Stomach (tissue), 9 donors: ENCODE data around the gene KRT6C. TPM values are rescaled to one million over a fixed set of nuclear protein-coding genes. Genes with fewer than 3 reads are reported as not detected.

Source experiments
- DNase-seq, 2 donors: peaks; one replicate each; pipeline versions ENCODE4 v3.0.0 to v3.0.0-alpha.2; 2013 to 2019
- H3K27ac ChIP-seq, 5 donors: fragments of 200-600 bp in 4 of 5; sonication (generic) in 4 of 5; one replicate each; pipeline ENCODE4 v1.5.1; 2013 to 2019; ENCODE audit warnings: mild to moderate bottlenecking in 1 of 5, moderate library complexity in 1 of 5
- H3K27me3 ChIP-seq, 3 donors: fragments of 200-600 bp; sonication (generic); one replicate each; pipeline ENCODE4 v1.5.1; 2017 to 2019; ENCODE audit warnings: mixed run types in 1 of 3
- H3K36me3 ChIP-seq, 4 donors: fragments of 200-600 bp; sonication (generic); 1 replicate in 3 of 4; 2 replicates in 1 of 4; pipeline ENCODE4 v1.5.1; 2016 to 2019
- H3K4me1 ChIP-seq, 4 donors: fragments of 200-600 bp; sonication (generic); one replicate each; pipeline ENCODE4 v1.5.1; 2016 to 2019
- H3K4me3 ChIP-seq, 4 donors: fragments of 200-600 bp; sonication (generic) in 3 of 4; one replicate each; pipeline ENCODE4 v1.5.1; 2016 to 2019; ENCODE audit warnings: mild to moderate bottlenecking in 1 of 4
- H3K9me3 ChIP-seq, 4 donors: fragments of 200-600 bp; sonication (generic); one replicate each; pipeline ENCODE4 v1.5.1; 2016 to 2019
- EP300 ChIP-seq: sonication (generic); formaldehyde crosslinking; IDR thresholded peaks from one replicate; pipeline ENCODE4 v1.6.1; 2017; ENCODE audit warnings: antibody characterized with exemption
- POLR2A ChIP-seq, 4 donors: fragments of 450-650 bp; IDR thresholded peaks; one replicate each; pipeline ENCODE4 v1.6.1; 2016; ENCODE audit warnings: antibody characterized with exemption in 4 of 4, control low read depth in 2 of 4, mild to moderate bottlenecking in 1 of 4, moderate library complexity in 1 of 4
- POLR2AphosphoS5 ChIP-seq, 3 donors: sonication (generic); formaldehyde crosslinking; IDR thresholded peaks; one replicate each; pipeline ENCODE4 v1.6.1; 2016; ENCODE audit warnings: antibody characterized with exemption in 3 of 3
- WGBS, 5 donors: extraction: QIAGEN DNeasy Blood & Tissue Kit in 3 of 5; methylation state at CpG; one replicate each; pipeline versions ENCODE4 v1.1.5 to v1.1.7; 2013 to 2018; 5-methylcytosine and 5-hydroxymethylcytosine counted together
- intact Hi-C: fragments of 100-400 bp; cut with DNase I; formaldehyde crosslinking; loops from one replicate; pipeline ENCODE4 v1.15.1; 2023; ENCODE audit warnings: low total_unique reads
- polyA plus RNA-seq, 3 donors: library from polyadenylated mRNA; stranded (reverse); fragments of 200-250 nt; gene quantifications; one replicate each; pipeline ENCODE4 v1.2.3, GENCODE V29; 2013
- total RNA-seq, 5 donors: library from RNA; depleted of rRNA; stranded (reverse); fragments of >200 nt; gene quantifications; one replicate each; pipeline versions ENCODE4 v1.1.0 to v1.2.3, GENCODE V29; 2014 to 2016
- TF ChIP-seq, protein P1 (sequence below), 7 experiments: fragments of 450-650 bp in 4 of 7; fragments of 200-600 bp in 3 of 7; sonication (generic) in 3 of 7; IDR thresholded peaks; one replicate each; pipeline ENCODE4 v1.5.1; 2016 to 2019; ENCODE audit warnings: antibody characterized with exemption in 7 of 7, control low read depth in 2 of 7, mild to moderate bottlenecking in 1 of 7
- donor health status: healthy with polysubstance abuse.
- donor health status: Bipolar disorder and iron deficiency.
- donor health status: healthy.

Gene KRT6C
- total and polyA plus RNA-seq, 8 donors: 0.31 to 12.4 (median 0.43) TPM; not detected in 5

GRCh38 chr12:52442600-52443061 lies 31.0 kb downstream of the KRT6C start:
- peaks cover 0 to 36% (median 0%) of the 10 kb centered on the region in 3 donors for H3K27me3 ChIP-seq
- peak in 1 of 2 donors; percentile 34 for DNase-seq
- H3K9me3 ChIP-seq: no peaks in the 10 kb centered on the region
- intact Hi-C loops: no loop called here
- H3K4me1 ChIP-seq: peaks cover 0 to 10% (median 5%) of the 10 kb centered on the region in 4 donors
- TF ChIP-seq EP300 (no peak), POLR2A (IDR thresholded peaks at IDR 0.05) (no peak), POLR2AphosphoS5 (IDR thresholded peaks at IDR 0.05) (no peak)
- TF ChIP-seq, protein P1, sequence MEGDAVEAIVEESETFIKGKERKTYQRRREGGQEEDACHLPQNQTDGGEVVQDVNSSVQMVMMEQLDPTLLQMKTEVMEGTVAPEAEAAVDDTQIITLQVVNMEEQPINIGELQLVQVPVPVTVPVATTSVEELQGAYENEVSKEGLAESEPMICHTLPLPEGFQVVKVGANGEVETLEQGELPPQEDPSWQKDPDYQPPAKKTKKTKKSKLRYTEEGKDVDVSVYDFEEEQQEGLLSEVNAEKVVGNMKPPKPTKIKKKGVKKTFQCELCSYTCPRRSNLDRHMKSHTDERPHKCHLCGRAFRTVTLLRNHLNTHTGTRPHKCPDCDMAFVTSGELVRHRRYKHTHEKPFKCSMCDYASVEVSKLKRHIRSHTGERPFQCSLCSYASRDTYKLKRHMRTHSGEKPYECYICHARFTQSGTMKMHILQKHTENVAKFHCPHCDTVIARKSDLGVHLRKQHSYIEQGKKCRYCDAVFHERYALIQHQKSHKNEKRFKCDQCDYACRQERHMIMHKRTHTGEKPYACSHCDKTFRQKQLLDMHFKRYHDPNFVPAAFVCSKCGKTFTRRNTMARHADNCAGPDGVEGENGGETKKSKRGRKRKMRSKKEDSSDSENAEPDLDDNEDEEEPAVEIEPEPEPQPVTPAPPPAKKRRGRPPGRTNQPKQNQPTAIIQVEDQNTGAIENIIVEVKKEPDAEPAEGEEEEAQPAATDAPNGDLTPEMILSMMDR (IDR thresholded peaks at IDR 0.05): no peak
- H3K4me3 ChIP-seq: no peak overlapping the region
- WGBS, 5 donors: 38 to 46% (median 40%) methylated on average over 6 of the region's 6 CpGs
- H3K27ac ChIP-seq: no peak overlapping the region
- no peaks in the 10 kb centered on the region for H3K36me3 ChIP-seq

GRCh38 chr12:52441320-52441911 lies 32.2 kb downstream of the KRT6C start:
- peaks cover 0 to 10% (median 5%) of the 10 kb centered on the region in 4 donors for H3K4me1 ChIP-seq
- no peak overlapping the region for H3K27ac ChIP-seq
- H3K36me3 ChIP-seq: no peaks in the 10 kb centered on the region
- 60 to 78% (median 65%) methylated on average over 9 of the region's 9 CpGs for WGBS, 5 donors
- no peak overlapping the region for H3K4me3 ChIP-seq
- intact Hi-C loops: no loop called here
- DNase-seq: no peak
- peaks cover 0 to 36% (median 0%) of the 10 kb centered on the region in 3 donors for H3K27me3 ChIP-seq
- no peaks in the 10 kb centered on the region for H3K9me3 ChIP-seq
- TF ChIP-seq, protein P1 (IDR thresholded peaks at IDR 0.05): no peak
- TF ChIP-seq EP300: no peak
- TF ChIP-seq POLR2AphosphoS5 (IDR thresholded peaks at IDR 0.05): no peak
- TF ChIP-seq POLR2A (IDR thresholded peaks at IDR 0.05): no peak

DNA sequence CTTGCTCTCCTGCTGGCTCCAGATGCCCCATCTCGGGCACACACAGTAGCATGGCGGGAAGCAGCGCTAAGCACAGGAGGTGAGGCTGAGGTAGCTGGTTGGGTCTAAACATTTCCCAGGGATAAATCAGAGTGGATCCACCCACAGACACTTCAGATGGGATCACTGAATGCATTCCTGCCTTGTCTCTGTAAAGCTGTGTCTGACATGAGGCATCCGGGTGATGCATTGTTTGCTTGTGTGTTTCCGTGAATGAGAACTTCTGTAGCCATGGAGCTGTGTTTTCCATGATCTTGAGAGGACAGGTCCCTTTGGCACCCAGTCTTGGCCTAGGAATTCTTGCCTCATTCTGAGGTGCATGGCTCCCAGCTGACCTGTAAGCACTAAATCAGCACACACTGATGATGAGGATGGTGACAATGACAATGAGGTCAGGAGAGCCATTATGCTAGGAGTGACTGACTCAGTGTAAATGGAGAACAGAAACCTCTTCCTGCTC lies 32.7 kb downstream of the KRT6C start:
- Histone ChIP-seq H3K4me3 (no peak overlapping the region), H3K27me3 (peaks cover 0 to 36% (median 0%) of the 10 kb centered on the region in 3 donors), H3K4me1 (peaks cover 0 to 10% (median 5%) of the 10 kb centered on the region in 4 donors), H3K27ac (no peak overlapping the region), H3K36me3 (no peaks in the 10 kb centered on the region), H3K9me3 (no peaks in the 10 kb centered on the region)
- WGBS, 5 donors: 89 to 95% (median 90%) methylated on average over 5 of the region's 5 CpGs
- no peak for DNase-seq
- intact Hi-C loops: no loop called here
- TF ChIP-seq POLR2AphosphoS5 (IDR thresholded peaks at IDR 0.05): no peak
- TF ChIP-seq, protein P1 (IDR thresholded peaks at IDR 0.05): no peak
- no peak for TF ChIP-seq POLR2A (IDR thresholded peaks at IDR 0.05)
- no peak for TF ChIP-seq EP300

- 64 to 90% (median 68%) methylated on average over 2 of the region's 2 CpGs for WGBS, 5 donors
- no peak overlapping the region for H3K27ac ChIP-seq
- no peak for DNase-seq
- TF ChIP-seq POLR2A (IDR thresholded peaks at IDR 0.05): no peak
- TF ChIP-seq, protein P1 (IDR thresholded peaks at IDR 0.05): no peak
- TF ChIP-seq EP300: no peak
- no peak for TF ChIP-seq POLR2AphosphoS5 (IDR thresholded peaks at IDR 0.05)
- intact Hi-C loops: no loop called here
- no peaks in the 10 kb centered on the region for H3K9me3 ChIP-seq
- H3K4me1 ChIP-seq: peaks cover 0 to 8% (median 5%) of the 10 kb centered on the region in 4 donors
- no peak overlapping the region for H3K4me3 ChIP-seq
- H3K27me3 ChIP-seq: peaks cover 0 to 36% (median 0%) of the 10 kb centered on the region in 3 donors
- no peaks in the 10 kb centered on the region for H3K36me3 ChIP-seq
Observed at GRCh38 chr12:52439845-52440244, 33.8 kb downstream of the KRT6C start.
